Lower leg skin (tissue), 4 donors: ENCODE data around the gene CCR5AS.

Experiments used
- DNase-seq, 2 donors: peaks; one replicate each; pipeline ENCODE4 v3.0.0-alpha.2; 2019; ENCODE audit warnings: low spot score in 2 of 2
- H3K4me3 ChIP-seq: fragments of 200-600 bp; sonication (generic); 2 replicates; pipeline ENCODE4 v1.5.1; 2017; ENCODE audit warnings: mild to moderate bottlenecking, low read depth; ENCODE audit not compliant: poor library complexity, severe bottlenecking
- CTCF ChIP-seq, 3 donors: fragments of 450-650 bp; IDR thresholded peaks; one replicate each; pipeline ENCODE4 v1.5.1; 2016; ENCODE audit warnings: antibody characterized with exemption in 3 of 3, mild to moderate bottlenecking in 3 of 3, moderate library complexity in 2 of 3
- POLR2A ChIP-seq, 2 donors: fragments of 450-650 bp; IDR thresholded peaks; one replicate each; pipeline ENCODE4 v1.6.1; 2016 to 2017; ENCODE audit warnings: antibody characterized with exemption in 2 of 2, mild to moderate bottlenecking in 1 of 2, moderate library complexity in 1 of 2
- WGBS, 2 donors: methylation state at CpG; one replicate each; pipeline ENCODE4 v1.1.5; 2018; 5-methylcytosine and 5-hydroxymethylcytosine counted together
- intact Hi-C: fragments of 100-400 bp; cut with DNase I; formaldehyde crosslinking; loops from one replicate; pipeline ENCODE4 v1.15.0; 2023; ENCODE audit warnings: low total_unique reads

Gene CCR5AS

GRCh38 chr3:46453526-46454208, 46.8 kb upstream of the CCR5AS start:
- TF ChIP-seq CTCF (IDR thresholded peaks at IDR 0.05): no peak
- TF ChIP-seq POLR2A (IDR thresholded peaks at IDR 0.05): no peak
- DNase-seq: no peak
- no peak overlapping the region for H3K4me3 ChIP-seq
- intact Hi-C loops: no loop called here
- WGBS, 2 donors: 69 to 75% methylated on average over 7 of the region's 7 CpGs

- intact Hi-C loops: loop anchor here (5.0 kb wide), 1 partner anchor 508 kb away; the partner anchor contains the start of gene CXCR6
- H3K4me3 ChIP-seq: no peak overlapping the region
- WGBS, 2 donors: 72 to 75% methylated on average over 14 of the region's 14 CpGs
- TF ChIP-seq POLR2A (IDR thresholded peaks at IDR 0.05) (no peak), CTCF (IDR thresholded peaks at IDR 0.05) (no peak)
- no peak for DNase-seq
Observed at GRCh38 chr3:46449755-46450552, 43.1 kb upstream of the CCR5AS start.

GRCh38 chr3:46448721-46449120, 41.9 kb upstream of the CCR5AS start:
- 97% methylated on average over 16 to 17 of the region's 17 CpGs for WGBS, 2 donors
- H3K4me3 ChIP-seq: no peak overlapping the region
- intact Hi-C loops: loop anchor here (5.0 kb wide), 1 partner anchor 506 kb away; the partner anchor contains the start of gene CXCR6
- no peak for DNase-seq
- no peak for TF ChIP-seq POLR2A (IDR thresholded peaks at IDR 0.05)
- no peak for TF ChIP-seq CTCF (IDR thresholded peaks at IDR 0.05)

- no peak for TF ChIP-seq POLR2A (IDR thresholded peaks at IDR 0.05)
- TF ChIP-seq CTCF (IDR thresholded peaks at IDR 0.05): no peak
- intact Hi-C loops: loop anchor here (5.0 kb wide), 1 partner anchor 505 kb away; the partner anchor contains the start of gene CXCR6
- WGBS, 2 donors: 54 to 66% methylated on average over 5 of the region's 5 CpGs
- no peak overlapping the region for H3K4me3 ChIP-seq
- DNase-seq: no peak
Observed at GRCh38 chr3:46447228-46447985, 40.5 kb upstream of the CCR5AS start.

GRCh38 chr3:46442576-46443530, 36.0 kb upstream of the CCR5AS start:
- no peak overlapping the region for H3K4me3 ChIP-seq
- peak in 1 of 2 donors; percentile 81 for DNase-seq
- intact Hi-C loops: no loop called here
- TF ChIP-seq CTCF (IDR thresholded peaks at IDR 0.05) (no peak), POLR2A (IDR thresholded peaks at IDR 0.05) (no peak)
- WGBS, 2 donors: 76 to 87% methylated on average over 16 of the region's 16 CpGs
